HUDEP-2 (cell line): Measurements from ENCODE around the gene BARX2.
"Not testable (repeated sequence)": the region's sequence is repeated elsewhere in the genome, so short reads cannot be mapped to it uniquely, and the experiment has no call there.

Experiments used
- DNase-seq, 76 experiments: peaks; one replicate each; lab custom pipeline; 2025; ENCODE audit not compliant: unreplicated experiment in 76 of 76; lab: John Stamatoyannopoulos, UW

Gene BARX2, protein sequence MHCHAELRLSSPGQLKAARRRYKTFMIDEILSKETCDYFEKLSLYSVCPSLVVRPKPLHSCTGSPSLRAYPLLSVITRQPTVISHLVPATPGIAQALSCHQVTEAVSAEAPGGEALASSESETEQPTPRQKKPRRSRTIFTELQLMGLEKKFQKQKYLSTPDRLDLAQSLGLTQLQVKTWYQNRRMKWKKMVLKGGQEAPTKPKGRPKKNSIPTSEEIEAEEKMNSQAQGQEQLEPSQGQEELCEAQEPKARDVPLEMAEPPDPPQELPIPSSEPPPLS

GRCh38 chr11:129375751-129376657, at the start of gene BARX2:
Gene BARX2 (plus strand): TSS chr11:129375848. CDS start chr11:129376036, 188 bp downstream.
- peak in 6 of 76 experiments; percentile 3 to 21 (median 6) for DNase-seq

DNA sequence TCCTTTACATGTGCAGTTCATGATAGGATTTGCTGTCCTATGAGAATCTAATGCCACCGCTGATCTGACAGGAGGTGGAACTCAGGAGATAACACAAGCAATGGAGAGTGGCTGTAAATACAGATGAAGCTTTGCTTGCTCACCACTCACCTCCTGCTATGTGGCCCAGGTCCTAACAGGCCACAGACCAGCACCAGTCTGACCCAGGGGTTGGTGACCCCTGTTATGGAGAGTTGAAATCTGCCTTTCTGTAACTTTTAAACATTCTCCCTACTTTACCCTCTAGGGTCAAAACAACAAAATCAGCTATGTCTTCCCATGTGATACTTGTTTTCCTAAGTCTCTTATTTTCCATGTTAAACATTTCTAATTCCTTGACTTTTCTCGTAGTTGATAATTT, 48.7 kb upstream of the BARX2 start:
- DNase-seq: no peak

DNA sequence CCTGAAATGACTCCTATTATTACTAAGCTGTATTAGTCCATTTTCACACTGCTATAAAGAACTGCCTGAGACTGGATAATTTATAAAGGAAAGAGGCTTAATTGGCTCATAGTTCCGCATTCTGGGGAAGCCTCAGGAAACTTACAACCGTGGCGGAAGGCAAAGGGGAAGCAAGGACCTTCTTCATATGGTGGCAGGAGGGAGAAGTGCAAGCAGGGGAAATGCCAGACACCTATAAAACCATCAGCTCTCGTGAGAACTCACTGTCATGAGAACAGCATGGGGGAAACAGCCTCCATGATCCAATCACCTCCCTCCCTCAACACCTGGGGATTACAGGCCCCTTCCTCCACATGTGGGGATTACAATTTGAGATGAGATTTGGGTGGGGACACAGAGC, 47.9 kb upstream of the BARX2 start:
- DNase-seq: not testable (repeated sequence)

GRCh38 chr11:129328756-129329155, 46.9 kb upstream of the BARX2 start:
- DNase-seq: no peak

DNA sequence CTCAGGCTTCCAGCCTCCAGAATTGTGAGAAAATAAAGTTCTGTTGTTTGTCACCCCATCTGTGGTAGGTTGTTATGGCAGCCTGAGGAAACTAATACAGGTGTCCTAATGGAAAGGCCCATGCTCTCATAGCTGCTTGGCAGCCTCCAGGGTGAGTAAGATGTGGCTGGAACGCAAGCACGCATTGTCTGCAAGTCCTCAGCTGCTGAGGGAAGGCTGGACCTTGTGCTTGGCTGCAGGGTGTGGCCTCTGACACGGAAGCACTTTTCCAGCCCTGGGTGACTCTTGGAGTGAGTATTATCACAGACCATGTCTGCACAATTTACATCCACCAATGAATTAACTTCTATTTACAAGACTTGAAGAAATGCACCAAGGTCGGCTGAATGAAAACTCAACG, 44.4 kb upstream of the BARX2 start:
- DNase-seq: no peak

DNA sequence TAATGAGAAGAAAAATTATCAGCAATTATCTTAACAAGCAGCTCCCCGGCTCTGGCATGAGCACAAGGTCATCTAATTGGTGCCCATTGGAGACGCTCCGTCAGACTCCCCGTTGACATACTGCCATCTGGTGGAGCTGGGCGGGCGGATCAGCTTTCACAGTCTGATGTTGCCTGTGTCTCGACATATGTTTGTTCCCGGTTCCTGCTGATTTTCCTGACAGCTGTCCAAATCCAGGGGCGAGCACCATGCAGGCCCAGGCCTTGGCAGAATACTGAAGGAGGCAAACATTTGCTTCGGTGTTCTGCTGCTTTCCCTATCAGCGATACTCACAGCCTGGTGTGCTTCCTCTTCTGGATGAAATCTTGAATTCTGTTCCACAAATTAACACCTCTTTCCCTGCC, 43.8 kb upstream of the BARX2 start:
- DNase-seq: peak in 55 of 76 experiments; percentile 1 to 70 (median 33)

- no peak for DNase-seq
These were observed 41.8 kb upstream of the BARX2 start for GRCh38 chr11:129333873-129334272.

DNA sequence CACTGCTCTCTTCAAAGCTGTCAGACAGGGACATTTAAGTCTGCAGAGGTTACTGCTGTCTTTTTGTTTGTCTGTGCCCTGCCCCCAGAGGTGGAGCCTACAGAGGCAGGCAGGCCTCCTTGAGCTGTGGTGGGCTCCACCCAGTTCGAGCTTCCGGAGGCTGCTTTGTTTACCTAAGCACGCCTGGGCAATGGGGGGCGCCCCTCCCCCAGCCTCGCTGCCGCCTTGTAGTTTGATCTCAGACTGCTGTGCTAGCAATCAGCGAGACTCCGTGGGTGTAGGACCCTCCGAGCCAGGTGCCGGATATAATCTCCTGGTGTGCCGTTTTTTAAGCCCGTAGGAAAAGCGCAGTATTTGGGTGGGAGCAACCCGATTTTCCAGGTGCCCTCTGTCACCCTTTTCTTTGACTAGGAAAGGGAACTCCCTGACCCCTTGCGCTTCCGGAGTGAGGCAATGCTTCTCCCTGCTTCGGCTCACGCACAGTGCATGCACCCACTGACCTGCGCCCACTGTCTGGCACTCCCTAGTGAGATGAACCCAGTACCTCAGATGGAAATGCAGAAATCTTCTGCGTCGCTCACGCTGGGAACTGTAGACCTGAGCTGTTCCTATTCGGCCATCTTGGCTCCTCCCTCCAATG, 31.2 kb upstream of the BARX2 start:
- not testable (repeated sequence) for DNase-seq

GRCh38 chr11:129346916-129347315, 28.7 kb upstream of the BARX2 start:
- no peak for DNase-seq

DNA sequence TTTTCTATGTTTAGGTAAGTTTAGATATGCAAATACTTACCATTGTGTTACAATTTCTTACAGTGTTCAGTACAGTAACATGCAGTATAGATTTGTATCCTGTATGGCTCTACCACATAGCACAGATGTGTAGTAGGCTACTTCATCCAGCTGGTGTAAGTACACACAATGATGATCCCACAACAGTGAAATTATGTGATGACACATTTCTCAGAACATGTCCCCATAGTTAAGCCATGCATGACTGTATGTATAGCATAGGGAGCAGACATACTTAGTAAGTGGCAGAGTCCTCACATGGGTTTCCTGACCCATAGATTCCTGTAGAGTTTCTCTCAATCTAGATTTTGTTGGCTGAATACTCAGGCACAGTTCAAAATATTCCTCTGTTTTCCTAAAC, 26.8 kb upstream of the BARX2 start:
- DNase-seq: no peak

GRCh38 chr11:129352676-129353075, 23.0 kb upstream of the BARX2 start:
- no peak for DNase-seq

DNA sequence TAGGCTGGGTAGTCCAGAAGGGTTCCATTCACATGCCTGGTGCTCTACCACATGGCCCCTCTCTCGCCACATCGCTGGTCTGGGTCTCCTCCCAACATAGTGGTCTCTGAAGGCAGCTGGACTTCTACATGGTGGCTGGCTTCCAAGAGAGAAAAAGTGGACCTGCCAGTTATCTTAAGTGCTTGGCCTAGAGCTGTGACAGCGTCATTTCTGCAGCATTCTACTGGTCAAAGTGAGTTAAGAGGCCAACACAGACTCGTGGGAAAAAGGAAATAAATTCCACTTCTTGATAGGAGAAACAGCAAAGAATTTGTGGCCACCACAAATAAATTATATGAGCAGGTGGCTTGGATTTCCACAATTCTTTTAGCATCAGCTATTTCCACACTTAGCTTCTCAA, 21.0 kb upstream of the BARX2 start:
- DNase-seq: no peak

- DNase-seq: no peak
These were observed 15.9 kb upstream of the BARX2 start for GRCh38 chr11:129359748-129360147.

GRCh38 chr11:129364143-129364654, 11.4 kb upstream of the BARX2 start:
- DNase-seq: peak in 68 of 76 experiments; percentile 10 to 80 (median 56)

GRCh38 chr11:129365816-129366215, 9.8 kb upstream of the BARX2 start:
- no peak for DNase-seq

DNA sequence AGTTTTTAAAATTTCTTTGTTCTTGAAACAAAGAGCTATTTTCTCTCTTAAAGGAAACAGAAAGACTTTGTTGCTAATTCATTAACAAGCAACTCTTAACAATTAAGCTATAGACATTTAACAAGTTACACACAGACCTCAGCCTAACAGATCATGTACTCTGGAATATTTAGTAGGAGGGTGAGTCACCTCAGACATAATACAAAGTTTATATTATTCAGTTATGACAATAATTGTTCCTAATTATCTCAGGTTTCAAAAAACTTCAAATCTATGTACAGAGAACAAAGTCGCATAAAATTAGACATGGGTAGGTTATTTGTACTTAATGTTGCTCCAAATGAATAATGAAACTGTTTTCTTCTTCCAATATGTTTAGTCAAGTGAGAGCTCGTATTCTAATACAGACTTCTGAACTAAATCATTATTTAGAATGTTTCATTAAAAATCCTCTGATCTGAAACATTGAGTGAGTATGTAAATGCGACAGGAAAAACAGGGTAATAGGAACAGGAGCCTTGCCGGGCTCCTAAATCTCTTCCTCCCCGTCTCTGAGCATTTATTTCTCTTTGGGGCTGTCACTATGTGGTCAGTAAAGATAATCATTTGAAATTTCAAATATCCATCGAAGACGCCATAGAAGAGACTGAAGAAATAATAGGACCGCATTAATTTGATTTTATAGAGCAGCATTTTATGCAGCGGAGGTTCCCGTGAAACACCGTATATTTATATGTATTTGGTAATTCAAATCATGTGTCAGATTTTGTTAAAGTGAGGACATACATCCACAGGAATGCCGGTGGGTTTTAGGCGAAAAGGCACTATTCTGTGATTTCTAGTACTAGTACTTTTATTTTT, 8.7 kb upstream of the BARX2 start:
- no peak for DNase-seq

GRCh38 chr11:129368889-129369672, 6.6 kb upstream of the BARX2 start:
- DNase-seq: no peak

- DNase-seq: no peak
These were observed 4.9 kb upstream of the BARX2 start for GRCh38 chr11:129370715-129371114.
